Gastrocnemius medialis (tissue), 4 donors: ENCODE data around the gene ANKRD13B. TPM values are rescaled to one million over a fixed set of nuclear protein-coding genes. Genes with fewer than 3 reads are reported as not detected.
A peak's percentile ranks its signal among the peaks of the same experiment; 100 is the strongest.

Experiments used
- ATAC-seq, 2 donors: fragments of 150-250 bp; one replicate each; pipeline ENCODE4 v1.9.1; 2016
- DNase-seq, 2 donors: peaks; one replicate each; pipeline ENCODE4 v3.0.0-alpha.2; 2019
- H3K27ac ChIP-seq, 4 donors: fragments of 200-600 bp; sonication (generic); 1 replicate in 1 of 4; 2 replicates in 3 of 4; pipeline ENCODE4 v1.5.1; 2016 to 2018; ENCODE audit warnings: mild to moderate bottlenecking in 2 of 4, moderate library complexity in 1 of 4
- H3K27me3 ChIP-seq, 3 donors: fragments of 200-600 bp; sonication (generic) in 2 of 3; 1 replicate in 1 of 3; 2 replicates in 2 of 3; pipeline versions ENCODE4 v1.5.1 to v1.6.0; 2016 to 2019; ENCODE audit warnings: mild to moderate bottlenecking in 1 of 3, moderate library complexity in 1 of 3
- H3K36me3 ChIP-seq, 2 donors: fragments of 200-600 bp; sonication (generic) in 1 of 2; one replicate each; pipeline ENCODE4 v1.5.1; 2017 to 2018
- H3K4me1 ChIP-seq, 2 donors: fragments of 200-600 bp; sonication (generic) in 1 of 2; one replicate each; pipeline ENCODE4 v1.5.1; 2016 to 2017; ENCODE audit warnings: mild to moderate bottlenecking in 2 of 2
- H3K4me3 ChIP-seq, 4 donors: fragments of 200-600 bp; sonication (generic) in 3 of 4; 1 replicate in 1 of 4; 2 replicates in 3 of 4; pipeline ENCODE4 v1.5.1; 2016 to 2019; ENCODE audit warnings: mild to moderate bottlenecking in 2 of 4
- H3K9me3 ChIP-seq, 3 donors: fragments of 200-600 bp; sonication (generic) in 2 of 3; 1 replicate in 1 of 3; 2 replicates in 2 of 3; pipeline ENCODE4 v1.5.1; 2016 to 2019
- POLR2A ChIP-seq, 2 donors: fragments of 450-650 bp; IDR thresholded peaks; one replicate each; pipeline ENCODE4 v1.6.1; 2017; ENCODE audit warnings: antibody characterized with exemption in 2 of 2, mild to moderate bottlenecking in 2 of 2, moderate library complexity in 2 of 2
- in situ Hi-C, 4 donors: fragments of 200-750 bp; cut with MboI; loops; one replicate each; pipeline versions ENCODE4 v1.15.0 to v1.8.0; 2017; ENCODE audit warnings: low sequenced_read_pairs in 4 of 4
- intact Hi-C: fragments of 100-400 bp; cut with DNase I; formaldehyde crosslinking; loops from one replicate; pipeline ENCODE4 v1.15.1; 2023; ENCODE audit warnings: low total_unique reads
- total RNA-seq, 4 donors: library from RNA; depleted of rRNA; stranded (reverse); fragments of >200 nt; gene quantifications; one replicate each; pipeline versions ENCODE4 v1.1.0 to v1.2.3, GENCODE V29; 2016
- TF ChIP-seq, protein P1 (sequence below), 5 experiments: fragments of 450-650 bp in 3 of 5; fragments of 200-600 bp in 2 of 5; sonication (generic) in 2 of 5; IDR thresholded peaks in 4 of 5; conservative IDR thresholded peaks in 1 of 5; 1 replicate in 4 of 5; 2 replicates in 1 of 5; pipeline ENCODE4 v1.5.1; 2016 to 2019; ENCODE audit warnings: antibody characterized with exemption in 5 of 5, mild to moderate bottlenecking in 3 of 5, moderate library complexity in 3 of 5

The ANKRD13B gene
- total RNA-seq, 4 donors from 2014 or later, result 8.2 to 11.5 (median 9.2) TPM

DNA sequence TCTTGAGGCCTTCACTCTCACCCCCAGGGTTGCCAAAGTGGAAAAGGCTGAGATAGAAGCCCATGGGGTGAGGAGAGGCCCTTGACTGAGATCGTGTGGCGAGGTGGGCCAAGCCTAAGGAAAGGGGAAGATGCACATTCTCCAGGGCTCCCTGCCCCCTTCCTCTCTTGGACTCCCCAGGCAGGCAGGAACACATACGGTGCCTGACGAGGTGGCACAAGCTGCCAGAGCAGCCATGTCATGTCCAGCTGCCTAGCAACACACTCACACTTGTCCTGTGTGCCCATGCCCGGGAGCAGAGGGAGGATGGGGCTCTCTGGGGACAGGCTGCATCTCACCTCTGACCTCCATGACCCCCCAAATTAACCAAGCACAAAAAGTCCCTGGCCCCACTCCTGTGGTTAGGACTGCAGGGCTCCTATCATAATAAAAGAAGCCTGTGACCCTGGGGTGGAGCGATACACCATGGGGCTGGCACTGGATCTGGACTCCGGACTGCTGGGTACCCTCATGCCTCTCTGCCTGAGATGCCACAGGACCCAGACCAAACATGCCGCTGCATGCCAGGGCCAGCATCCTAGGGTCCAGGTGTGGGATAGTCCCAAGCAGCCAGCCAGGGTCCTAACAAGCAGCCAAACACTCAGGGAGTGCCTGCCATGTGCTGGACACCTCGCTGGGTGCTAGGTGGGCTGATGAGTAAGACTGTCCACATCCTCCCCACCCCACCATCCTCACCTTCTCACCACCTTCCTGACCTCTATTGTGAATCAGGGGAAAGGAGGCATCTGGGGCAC lies 6.1 kb upstream of the ANKRD13B start:
- H3K27ac ChIP-seq, result peak overlapping the region; percentile 72 to 90 (median 86)
- peak overlapping the region in 3 of 4 donors; percentile 4 to 82 (median 5) for H3K4me3 ChIP-seq
- in situ Hi-C loops (loop anchor here in 1 of 4 donors (25.0 kb wide), 1 partner anchor 350 kb away; the partner anchor contains the start of genes EFCAB5 and SSH2), intact Hi-C loops (loop anchor here (10.0 kb wide), 1 partner anchor 438 kb away; no protein-coding TSS in a partner anchor)
- no peak for DNase-seq
- no peak for ATAC-seq
- H3K4me1 ChIP-seq, result peaks cover 73 to 78% of the 10 kb centered on the region in 2 donors
- H3K36me3 ChIP-seq, result peaks cover 0 to 11% of the 10 kb centered on the region in 2 donors
- no peaks in the 10 kb centered on the region for H3K9me3 ChIP-seq
- H3K27me3 ChIP-seq, result no peaks in the 10 kb centered on the region
- TF ChIP-seq, protein P1, sequence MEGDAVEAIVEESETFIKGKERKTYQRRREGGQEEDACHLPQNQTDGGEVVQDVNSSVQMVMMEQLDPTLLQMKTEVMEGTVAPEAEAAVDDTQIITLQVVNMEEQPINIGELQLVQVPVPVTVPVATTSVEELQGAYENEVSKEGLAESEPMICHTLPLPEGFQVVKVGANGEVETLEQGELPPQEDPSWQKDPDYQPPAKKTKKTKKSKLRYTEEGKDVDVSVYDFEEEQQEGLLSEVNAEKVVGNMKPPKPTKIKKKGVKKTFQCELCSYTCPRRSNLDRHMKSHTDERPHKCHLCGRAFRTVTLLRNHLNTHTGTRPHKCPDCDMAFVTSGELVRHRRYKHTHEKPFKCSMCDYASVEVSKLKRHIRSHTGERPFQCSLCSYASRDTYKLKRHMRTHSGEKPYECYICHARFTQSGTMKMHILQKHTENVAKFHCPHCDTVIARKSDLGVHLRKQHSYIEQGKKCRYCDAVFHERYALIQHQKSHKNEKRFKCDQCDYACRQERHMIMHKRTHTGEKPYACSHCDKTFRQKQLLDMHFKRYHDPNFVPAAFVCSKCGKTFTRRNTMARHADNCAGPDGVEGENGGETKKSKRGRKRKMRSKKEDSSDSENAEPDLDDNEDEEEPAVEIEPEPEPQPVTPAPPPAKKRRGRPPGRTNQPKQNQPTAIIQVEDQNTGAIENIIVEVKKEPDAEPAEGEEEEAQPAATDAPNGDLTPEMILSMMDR (IDR thresholded peaks at IDR 0.05 in 4 of 5, conservative IDR thresholded peaks at IDR 0.05 in 1 of 5), result no peak
- no peak for TF ChIP-seq POLR2A (IDR thresholded peaks at IDR 0.05)

- intact Hi-C loops, result loop anchor here (10.0 kb wide), 1 partner anchor 437 kb away; no protein-coding TSS in a partner anchor
Observed at GRCh38 chr17:29587591-29587990, 5.3 kb upstream of the ANKRD13B start.

DNA sequence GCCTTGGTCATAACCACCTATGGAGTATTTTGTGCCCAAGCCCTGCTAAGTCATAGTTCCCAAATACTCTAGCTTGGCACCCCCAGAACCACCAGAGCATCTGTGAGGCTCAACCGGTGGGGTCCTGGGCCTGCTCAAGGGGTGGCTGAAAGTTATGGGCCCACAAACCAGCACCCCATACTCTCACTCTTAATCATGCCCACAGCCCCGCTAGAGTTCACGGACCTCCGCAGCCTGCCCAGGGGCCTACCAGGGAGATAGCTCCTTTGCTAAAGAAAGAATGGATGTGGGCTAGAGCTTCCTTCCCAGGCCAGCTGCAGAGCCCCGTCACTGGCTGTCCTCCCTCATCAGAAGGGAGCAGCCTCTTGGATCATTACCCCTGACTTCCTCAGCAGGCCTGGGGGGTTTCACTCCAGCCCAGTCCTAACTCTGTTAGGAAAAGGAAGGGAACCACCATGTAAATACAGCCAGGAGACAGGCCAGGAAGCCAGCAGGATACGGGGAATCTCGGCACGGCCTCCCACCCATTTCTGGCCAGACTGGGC lies 4.8 kb upstream of the ANKRD13B start:
- no peak for DNase-seq
- ATAC-seq, result no peak
- Histone ChIP-seq H3K9me3 (no peaks in the 10 kb centered on the region), H3K27ac (peak overlapping the region; percentile 72 to 90 (median 86)), H3K4me1 (peaks cover 76 to 78% of the 10 kb centered on the region in 2 donors), H3K27me3 (no peaks in the 10 kb centered on the region), H3K4me3 (peak overlapping the region; percentile 67 to 83 (median 79)), H3K36me3 (peaks cover 0 to under 1% of the 10 kb centered on the region in 2 donors)
- in situ Hi-C loops, result loop anchor here in 1 of 4 donors (25.0 kb wide), 1 partner anchor 349 kb away; the partner anchor contains the start of genes EFCAB5 and SSH2
- intact Hi-C loops, result loop anchor here (10.0 kb wide), 1 partner anchor 437 kb away; no protein-coding TSS in a partner anchor
- TF ChIP-seq POLR2A (IDR thresholded peaks at IDR 0.05), result no peak
- TF ChIP-seq, protein P1 (IDR thresholded peaks at IDR 0.05 in 4 of 5, conservative IDR thresholded peaks at IDR 0.05 in 1 of 5), result no peak

More at GRCh38 chr17:29587591-29587990, 5.3 kb upstream of the ANKRD13B start:
- H3K27ac ChIP-seq, result peak overlapping the region; percentile 72 to 90 (median 86)
- H3K36me3 ChIP-seq, result peaks cover 0 to 5% of the 10 kb centered on the region in 2 donors
- ATAC-seq (no peak), DNase-seq (no peak)
- in situ Hi-C loops, result loop anchor here in 1 of 4 donors (25.0 kb wide), 1 partner anchor 350 kb away; the partner anchor contains the start of genes EFCAB5 and SSH2
- TF ChIP-seq POLR2A (IDR thresholded peaks at IDR 0.05), result no peak
- TF ChIP-seq, protein P1 (IDR thresholded peaks at IDR 0.05 in 4 of 5, conservative IDR thresholded peaks at IDR 0.05 in 1 of 5), result no peak
- no peaks in the 10 kb centered on the region for H3K9me3 ChIP-seq
- no peaks in the 10 kb centered on the region for H3K27me3 ChIP-seq
- peak overlapping the region; percentile 67 to 83 (median 79) for H3K4me3 ChIP-seq
- H3K4me1 ChIP-seq, result peaks cover 77 to 80% of the 10 kb centered on the region in 2 donors

GRCh38 chr17:29588562-29589411 lies 4.1 kb upstream of the ANKRD13B start:
- peak overlapping the region; percentile 72 to 90 (median 86) for H3K27ac ChIP-seq
- peak overlapping the region; percentile 67 to 83 (median 79) for H3K4me3 ChIP-seq
- TF ChIP-seq, protein P1 (IDR thresholded peaks at IDR 0.05 in 4 of 5, conservative IDR thresholded peaks at IDR 0.05 in 1 of 5), result peak in 1 of 5 experiments; percentile 15
- TF ChIP-seq POLR2A (IDR thresholded peaks at IDR 0.05), result peak; percentile 22 to 32
- DNase-seq (no peak), ATAC-seq (peak; percentile 7 to 18)
- in situ Hi-C loops (loop anchor here in 1 of 4 donors (25.0 kb wide), 1 partner anchor 349 kb away; the partner anchor contains the start of genes EFCAB5 and SSH2), intact Hi-C loops (loop anchor here (10.0 kb wide), 1 partner anchor 436 kb away; no protein-coding TSS in a partner anchor)
- H3K4me1 ChIP-seq, result peaks cover 72 to 74% of the 10 kb centered on the region in 2 donors
- H3K27me3 ChIP-seq, result no peaks in the 10 kb centered on the region
- H3K36me3 ChIP-seq, result no peaks in the 10 kb centered on the region
- H3K9me3 ChIP-seq, result no peaks in the 10 kb centered on the region
